Measurements from ENCODE around the gene RBCK1.
"Not testable (repeated sequence)": the region's sequence is repeated elsewhere in the genome, so short reads cannot be mapped to it uniquely, and the experiment has no call there.

RBCK1 gene

GRCh38 chr20:476561-477249 lies 68.6 kb downstream of the RBCK1 start:
- not testable (repeated sequence) for H3K4me1 ChIP-seq (ENCODE audit: control insufficient read depth, low read depth, low read length); H3K4me3 ChIP-seq (ENCODE audit: low read length); H3K9me3 ChIP-seq (ENCODE audit: control insufficient read depth, low read depth, low read length); H3K9ac ChIP-seq (ENCODE audit: low read length); H3K27me3 ChIP-seq (ENCODE audit: control insufficient read depth, insufficient read depth, low read length); H3K27ac ChIP-seq (ENCODE audit: low read length)
- peaks cover 31% of the 10 kb centered on the region for H3K36me3 ChIP-seq (ENCODE audit: control insufficient read depth, low read depth, low read length)

GRCh38 chr20:478010-478948 lies 70.2 kb downstream of the RBCK1 start:
- Histone ChIP-seq H3K27me3 (ENCODE audit: control insufficient read depth, insufficient read depth, low read length) (no peaks in the 10 kb centered on the region), H3K4me3 (ENCODE audit: low read length) (no peak overlapping the region), H3K4me1 (ENCODE audit: control insufficient read depth, low read depth, low read length) (no peaks in the 10 kb centered on the region), H3K9me3 (ENCODE audit: control insufficient read depth, low read depth, low read length) (no peaks in the 10 kb centered on the region), H3K36me3 (ENCODE audit: control insufficient read depth, low read depth, low read length) (peaks cover 46% of the 10 kb centered on the region), H3K27ac (ENCODE audit: low read length) (no peak overlapping the region), H3K9ac (ENCODE audit: low read length) (no peak overlapping the region)

- H3K4me3 ChIP-seq (ENCODE audit: low read length): no peak overlapping the region
- H3K27me3 ChIP-seq (ENCODE audit: control insufficient read depth, insufficient read depth, low read length): no peaks in the 10 kb centered on the region
- no peak overlapping the region for H3K9ac ChIP-seq (ENCODE audit: low read length)
- H3K9me3 ChIP-seq (ENCODE audit: control insufficient read depth, low read depth, low read length): no peaks in the 10 kb centered on the region
- H3K27ac ChIP-seq (ENCODE audit: low read length): no peak overlapping the region
- H3K4me1 ChIP-seq (ENCODE audit: control insufficient read depth, low read depth, low read length): no peaks in the 10 kb centered on the region
- peaks cover 52% of the 10 kb centered on the region for H3K36me3 ChIP-seq (ENCODE audit: control insufficient read depth, low read depth, low read length)
Observed at GRCh38 chr20:478949-479429, 70.9 kb downstream of the RBCK1 start.

GRCh38 chr20:479487-479886 lies 71.4 kb downstream of the RBCK1 start:
- no peak overlapping the region for H3K9ac ChIP-seq (ENCODE audit: low read length)
- H3K27ac ChIP-seq (ENCODE audit: low read length): no peak overlapping the region
- no peaks in the 10 kb centered on the region for H3K4me1 ChIP-seq (ENCODE audit: control insufficient read depth, low read depth, low read length)
- H3K36me3 ChIP-seq (ENCODE audit: control insufficient read depth, low read depth, low read length): peaks cover 57% of the 10 kb centered on the region
- no peak overlapping the region for H3K4me3 ChIP-seq (ENCODE audit: low read length)
- H3K9me3 ChIP-seq (ENCODE audit: control insufficient read depth, low read depth, low read length): no peaks in the 10 kb centered on the region
- H3K27me3 ChIP-seq (ENCODE audit: control insufficient read depth, insufficient read depth, low read length): no peaks in the 10 kb centered on the region

- H3K9ac ChIP-seq (ENCODE audit: low read length): no peak overlapping the region
- H3K36me3 ChIP-seq (ENCODE audit: control insufficient read depth, low read depth, low read length): peaks cover 59% of the 10 kb centered on the region
- no peak overlapping the region for H3K27ac ChIP-seq (ENCODE audit: low read length)
Observed at GRCh38 chr20:480044-480443, 71.9 kb downstream of the RBCK1 start.

GRCh38 chr20:481167-481566 lies 73.1 kb downstream of the RBCK1 start:
- H3K36me3 ChIP-seq (ENCODE audit: control insufficient read depth, low read depth, low read length): peaks cover 70% of the 10 kb centered on the region
- no peaks in the 10 kb centered on the region for H3K27me3 ChIP-seq (ENCODE audit: control insufficient read depth, insufficient read depth, low read length)
- no peak overlapping the region for H3K27ac ChIP-seq (ENCODE audit: low read length)
- H3K9me3 ChIP-seq (ENCODE audit: control insufficient read depth, low read depth, low read length): no peaks in the 10 kb centered on the region
- H3K9ac ChIP-seq (ENCODE audit: low read length): no peak overlapping the region
- H3K4me1 ChIP-seq (ENCODE audit: control insufficient read depth, low read depth, low read length): no peaks in the 10 kb centered on the region
- no peak overlapping the region for H3K4me3 ChIP-seq (ENCODE audit: low read length)

More at GRCh38 chr20:480044-480443, 71.9 kb downstream of the RBCK1 start:
- Histone ChIP-seq H3K9me3 (ENCODE audit: control insufficient read depth, low read depth, low read length) (no peaks in the 10 kb centered on the region), H3K27me3 (ENCODE audit: control insufficient read depth, insufficient read depth, low read length) (no peaks in the 10 kb centered on the region), H3K4me1 (ENCODE audit: control insufficient read depth, low read depth, low read length) (no peaks in the 10 kb centered on the region), H3K4me3 (ENCODE audit: low read length) (no peak overlapping the region)

Measured in iPS-18a (cell line).